Nephron (organoid): ENCODE measurements around the gene CFAP46.

ENCODE experiments used
- H3K27ac Mint-ChIP-seq, 3 experiments: 2 replicates each; pipeline ENCODE4 v1.8.0; 2020; ENCODE audit warnings: mixed read lengths in 3 of 3, mild to moderate bottlenecking in 2 of 3, moderate library complexity in 1 of 3
- H3K27me3 Mint-ChIP-seq: 2 replicates; pipeline ENCODE4 v1.8.0; 2021; ENCODE audit warnings: low read depth, mild to moderate bottlenecking, moderate library complexity, mixed read lengths
- H3K36me3 Mint-ChIP-seq: 2 replicates; pipeline ENCODE4 v1.8.0; 2020; ENCODE audit warnings: low read depth, mixed read lengths
- H3K4me1 Mint-ChIP-seq: 2 replicates; pipeline ENCODE4 v1.8.0; 2020; ENCODE audit warnings: mixed read lengths
- H3K4me3 Mint-ChIP-seq, 3 experiments: 2 replicates each; pipeline ENCODE4 v1.8.0; 2020; ENCODE audit warnings: mild to moderate bottlenecking in 3 of 3, mixed read lengths in 3 of 3, moderate library complexity in 2 of 3
- H3K9me3 Mint-ChIP-seq: 2 replicates; pipeline ENCODE4 v1.8.0; 2020; ENCODE audit warnings: mixed read lengths
- CTCF ChIP-seq, 3 experiments: fragments of 200-600 bp; sonication (generic); IDR thresholded peaks; one replicate each; pipeline ENCODE4 v1.5.0; 2021; ENCODE audit warnings: antibody characterized with exemption in 3 of 3; ENCODE audit not compliant: unreplicated experiment in 3 of 3

CFAP46 gene

GRCh38 chr10:132861884-132862461 lies 80.4 kb downstream of the CFAP46 start:
- Mint-ChIP-seq H3K9me3 (peaks cover 3% of the 10 kb centered on the region), H3K27me3 (peaks cover 15% of the 10 kb centered on the region), H3K4me1 (peaks cover 10% of the 10 kb centered on the region), H3K36me3 (no peaks in the 10 kb centered on the region), H3K4me3 (no peak overlapping the region), H3K27ac (no peak overlapping the region)
- no peak for TF ChIP-seq CTCF (IDR thresholded peaks at IDR 0.05; ENCODE audit: unreplicated experiment in 3 of 3)

GRCh38 chr10:132861116-132861691 lies 81.2 kb downstream of the CFAP46 start:
- Mint-ChIP-seq H3K4me1 (peaks cover 10% of the 10 kb centered on the region), H3K9me3 (peaks cover 8% of the 10 kb centered on the region), H3K27me3 (peaks cover 15% of the 10 kb centered on the region), H3K4me3 (peak overlapping the region in 1 of 3 experiments; percentile 46), H3K36me3 (no peaks in the 10 kb centered on the region), H3K27ac (no peak overlapping the region)
- no peak for TF ChIP-seq CTCF (IDR thresholded peaks at IDR 0.05; ENCODE audit: unreplicated experiment in 3 of 3)

- Mint-ChIP-seq H3K9me3 (peaks cover 14% of the 10 kb centered on the region), H3K4me3 (no peak overlapping the region), H3K4me1 (peaks cover 10% of the 10 kb centered on the region), H3K27ac (no peak overlapping the region), H3K36me3 (no peaks in the 10 kb centered on the region), H3K27me3 (peaks cover 19% of the 10 kb centered on the region)
- TF ChIP-seq CTCF (IDR thresholded peaks at IDR 0.05; ENCODE audit: unreplicated experiment in 3 of 3): no peak
Measured at GRCh38 chr10:132860532-132860931, 81.8 kb downstream of the CFAP46 start.

GRCh38 chr10:132859084-132859855 lies 83.1 kb downstream of the CFAP46 start:
- H3K27me3 Mint-ChIP-seq: peaks cover 22% of the 10 kb centered on the region
- peaks cover 6% of the 10 kb centered on the region for H3K4me1 Mint-ChIP-seq
- H3K36me3 Mint-ChIP-seq: no peaks in the 10 kb centered on the region
- H3K9me3 Mint-ChIP-seq: peaks cover 22% of the 10 kb centered on the region
- no peak overlapping the region for H3K4me3 Mint-ChIP-seq
- TF ChIP-seq CTCF (IDR thresholded peaks at IDR 0.05; ENCODE audit: unreplicated experiment in 3 of 3): no peak
- H3K27ac Mint-ChIP-seq: no peak overlapping the region

GRCh38 chr10:132858121-132859081 lies 84.0 kb downstream of the CFAP46 start:
- Mint-ChIP-seq H3K4me3 (no peak overlapping the region), H3K27me3 (peaks cover 26% of the 10 kb centered on the region), H3K36me3 (no peaks in the 10 kb centered on the region), H3K4me1 (peaks cover 2% of the 10 kb centered on the region), H3K27ac (no peak overlapping the region), H3K9me3 (peaks cover 29% of the 10 kb centered on the region)
- TF ChIP-seq CTCF (IDR thresholded peaks at IDR 0.05; ENCODE audit: unreplicated experiment in 3 of 3): no peak
